SK-N-SH (cell line): Measurements from ENCODE around the gene MYO9B. TPM values are rescaled to one million over a fixed set of nuclear protein-coding genes. Genes with fewer than 3 reads are reported as not detected.

Source experiments
- CTCF ChIA-PET: fragments of 300-600, 350-600 bp; formaldehyde crosslinking; extraction: SDS; loops from one replicate; lab custom pipeline; 2021; lab: Yijun Ruan, JAX
- POLR2A ChIA-PET: fragments of 350-600 bp; sonication (Branson Sonifier 250); formaldehyde crosslinking; extraction: SDS; loops from one replicate; lab custom pipeline; 2020; ENCODE audit warnings: antibody characterized with exemption, inconsistent platforms; lab: Yijun Ruan, JAX
- DNase-seq: peaks from one replicate; pipeline ENCODE4 v3.0.0; 2012
- H2AFZ ChIP-seq: fragments of 200-600 bp; sonication (generic); 2 replicates; pipeline ENCODE4 v1.8.1; 2016; ENCODE audit warnings: antibody characterized with exemption, mild to moderate bottlenecking, low read depth
- H3F3A ChIP-seq: fragments of 200-600 bp; sonication (generic); replicated peaks from 2 replicates; pipeline ENCODE3; 2016; ENCODE audit warnings: antibody characterized with exemption, mild to moderate bottlenecking; ENCODE audit not compliant: insufficient read depth
- H3K27ac ChIP-seq, 2 experiments: fragments of 200-500 bp in 1 of 2; fragments of 200-600 bp in 1 of 2; sonication (Bioruptor generic) in 1 of 2; sonication (generic), shearing (Covaris generic) in 1 of 2; 2 replicates each; pipeline versions ENCODE4 v1.5.1 to v1.6.1; 2014 to 2016; ENCODE audit warnings: low read depth in 2 of 2, inconsistent platforms in 1 of 2, low read length in 1 of 2, mild to moderate bottlenecking in 1 of 2, mixed read lengths in 1 of 2
- H3K27me3 ChIP-seq: fragments of 200-600 bp; sonication (generic), shearing (Covaris generic); 2 replicates; pipeline ENCODE4 v1.6.1; 2016; ENCODE audit warnings: mixed run types; ENCODE audit not compliant: insufficient read depth
- H3K36me3 ChIP-seq, 2 experiments: fragments of 200-500 bp in 1 of 2; fragments of 200-600 bp in 1 of 2; sonication (Bioruptor generic) in 1 of 2; sonication (generic) in 1 of 2; replicated peaks in 1 of 2; 2 replicates each; pipeline versions ENCODE3 to v1.5.1; 2014 to 2016; ENCODE audit warnings: low read length in 1 of 2, mild to moderate bottlenecking in 1 of 2; ENCODE audit not compliant: insufficient read depth in 2 of 2, control insufficient read depth in 1 of 2
- H3K4me1 ChIP-seq, 2 experiments: fragments of 200-500 bp in 1 of 2; fragments of 200-600 bp in 1 of 2; sonication (Bioruptor generic) in 1 of 2; sonication (generic), shearing (Covaris generic) in 1 of 2; 2 replicates each; pipeline versions ENCODE4 v1.5.1 to v1.6.1; 2014 to 2016; ENCODE audit warnings: low read depth in 1 of 2, low read length in 1 of 2, mixed run types in 1 of 2; ENCODE audit not compliant: insufficient read depth in 2 of 2, control insufficient read depth in 1 of 2
- H3K4me2 ChIP-seq: fragments of 200-600 bp; sonication (generic), shearing (Covaris generic); 2 replicates; pipeline ENCODE4 v1.6.1; 2017; ENCODE audit warnings: mixed run types
- H3K4me3 ChIP-seq, 2 experiments: fragments of 200-500 bp in 1 of 2; fragments of 200-600 bp in 1 of 2; sonication (Bioruptor generic) in 1 of 2; sonication (generic), shearing (Covaris generic) in 1 of 2; 2 replicates each; pipeline versions ENCODE4 v1.5.1 to v1.8.1; 2014 to 2016; ENCODE audit warnings: low read depth in 2 of 2, inconsistent platforms in 1 of 2, low read length in 1 of 2, mild to moderate bottlenecking in 1 of 2, mixed read lengths in 1 of 2, moderate library complexity in 1 of 2
- H3K79me2 ChIP-seq: fragments of 200-600 bp; sonication (generic); 2 replicates; pipeline ENCODE4 v1.8.1; 2017; ENCODE audit warnings: mild to moderate bottlenecking; ENCODE audit not compliant: insufficient read depth
- H3K9ac ChIP-seq: fragments of 200-600 bp; sonication (generic); 2 replicates; pipeline ENCODE4 v1.6.1; 2017; ENCODE audit warnings: mixed run types
- H3K9me2 ChIP-seq: fragments of 200-600 bp; sonication (generic); 2 replicates; pipeline ENCODE4 v1.6.1; 2017; ENCODE audit warnings: mixed run types
- H3K9me3 ChIP-seq: fragments of 200-600 bp; sonication (generic); 2 replicates; pipeline ENCODE4 v1.6.1; 2017; ENCODE audit warnings: mixed run types, mild to moderate bottlenecking, moderate library complexity
- H4K20me1 ChIP-seq: fragments of 200-600 bp; sonication (generic); 2 replicates; pipeline ENCODE4 v1.6.1; 2017; ENCODE audit warnings: mild to moderate bottlenecking, mixed run types; ENCODE audit not compliant: insufficient read depth
- EP300 ChIP-seq, 2 experiments: IDR thresholded peaks; 2 replicates each; pipeline versions ENCODE4 v1.4.0 to v1.6.1; 2012; ENCODE audit warnings: borderline replicate concordance in 1 of 2, low read depth in 1 of 2, low read length in 1 of 2
- FOXJ3 ChIP-seq: sonication (generic); formaldehyde crosslinking; IDR thresholded peaks from 2 replicates; pipeline ENCODE4 v1.5.1; 2020; ENCODE audit warnings: mild to moderate bottlenecking, missing genetic modification reagents
- FOXM1 ChIP-seq: IDR thresholded peaks from 2 replicates; pipeline ENCODE4 v1.4.0; 2012; ENCODE audit warnings: low read depth, mild to moderate bottlenecking
- JUND ChIP-seq: IDR thresholded peaks from 2 replicates; pipeline ENCODE4 v1.4.0; 2012
- MEF2A ChIP-seq: IDR thresholded peaks from 2 replicates; pipeline ENCODE4 v1.4.0; 2012; ENCODE audit warnings: low read depth, borderline replicate concordance
- MXI1 ChIP-seq: IDR thresholded peaks from 2 replicates; pipeline ENCODE4 v1.6.1; 2012; ENCODE audit warnings: mild to moderate bottlenecking, low read depth, low read length, improper control_type of control experiment
- NFIC ChIP-seq: IDR thresholded peaks from 2 replicates; pipeline ENCODE4 v1.4.0; 2012; ENCODE audit warnings: borderline replicate concordance
- NRF1 ChIP-seq: IDR thresholded peaks from 2 replicates; pipeline ENCODE4 v1.6.1; 2012; ENCODE audit warnings: low read depth, mild to moderate bottlenecking, low read length
- SMC3 ChIP-seq: IDR thresholded peaks from 2 replicates; pipeline ENCODE4 v1.6.1; 2012; ENCODE audit warnings: low read depth, low read length, improper control_type of control experiment
- TEAD4 ChIP-seq: IDR thresholded peaks from 2 replicates; pipeline ENCODE4 v1.4.0; 2012; ENCODE audit warnings: mild to moderate bottlenecking, borderline replicate concordance; ENCODE audit not compliant: insufficient read depth
- WGBS: methylation state at CpG from one replicate; pipeline ENCODE4 v1.1.6; 2017; ENCODE audit warnings: low lambda C conversion rate; 5-methylcytosine and 5-hydroxymethylcytosine counted together
- polyA plus RNA-seq, 3 experiments: library from polyadenylated mRNA; depleted of rRNA; stranded (reverse); fragments of >200 nt; gene quantifications; 2 replicates each; pipeline ENCODE4 v1.2.3, GENCODE V29; 2012
- TF ChIP-seq, protein P1 (sequence below): IDR thresholded peaks from 2 replicates; pipeline ENCODE4; 2012
- TF ChIP-seq, protein P2 (sequence below): IDR thresholded peaks from 2 replicates; pipeline ENCODE4 v1.6.1; 2012; ENCODE audit warnings: mild to moderate bottlenecking, low read depth, low read length, moderate library complexity
- TF ChIP-seq, protein P3 (sequence below): IDR thresholded peaks from 2 replicates; pipeline ENCODE4 v1.4.0; 2012; ENCODE audit warnings: low read depth, borderline replicate concordance

MYO9B gene
- polyA plus RNA-seq, 1 of the 3 experiments (the other 2 are of a cell fraction) = 37.6 TPM

DNA sequence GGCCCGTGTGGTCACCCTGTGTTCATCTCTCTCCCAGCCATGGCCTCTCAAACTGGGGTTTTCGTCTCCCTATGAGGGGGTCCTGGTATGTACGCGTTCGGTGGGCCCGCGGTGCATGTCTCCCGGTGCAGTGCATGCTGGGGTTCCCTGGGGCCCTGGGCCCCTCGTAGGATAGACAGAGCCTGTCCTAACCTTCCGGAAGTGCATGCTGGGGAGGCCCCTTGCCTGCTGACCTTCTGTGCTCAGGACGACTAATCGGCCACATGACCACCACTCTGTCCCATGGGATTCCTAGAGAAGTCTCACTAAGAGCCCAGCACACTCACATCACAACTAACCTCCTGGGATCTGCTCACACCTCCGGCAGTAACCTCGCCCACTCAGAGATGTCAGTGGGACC lies 134.7 kb downstream of the MYO9B start:
- peaks cover 13% of the 10 kb centered on the region for H3F3A ChIP-seq
- CTCF ChIA-PET = no interaction called here
- WGBS = 100% methylated on average over 9 of the region's 14 CpGs
- H3K9me3 ChIP-seq = no peaks in the 10 kb centered on the region
- H3K9me2 ChIP-seq = no peaks in the 10 kb centered on the region
- POLR2A ChIA-PET = no interaction called here
- no peaks in the 10 kb centered on the region for H4K20me1 ChIP-seq
- H3K27ac ChIP-seq = no peak overlapping the region
- no peak overlapping the region for H3K9ac ChIP-seq
- no peak overlapping the region for H3K4me2 ChIP-seq
- H3K79me2 ChIP-seq = no peaks in the 10 kb centered on the region
- DNase-seq = no peak
- TF ChIP-seq EP300 (IDR thresholded peaks at IDR 0.05; ENCODE audit: borderline replicate concordance in 1 of 2, low read depth in 1 of 2, low read length in 1 of 2) = no peak
- TF ChIP-seq, protein P1, sequence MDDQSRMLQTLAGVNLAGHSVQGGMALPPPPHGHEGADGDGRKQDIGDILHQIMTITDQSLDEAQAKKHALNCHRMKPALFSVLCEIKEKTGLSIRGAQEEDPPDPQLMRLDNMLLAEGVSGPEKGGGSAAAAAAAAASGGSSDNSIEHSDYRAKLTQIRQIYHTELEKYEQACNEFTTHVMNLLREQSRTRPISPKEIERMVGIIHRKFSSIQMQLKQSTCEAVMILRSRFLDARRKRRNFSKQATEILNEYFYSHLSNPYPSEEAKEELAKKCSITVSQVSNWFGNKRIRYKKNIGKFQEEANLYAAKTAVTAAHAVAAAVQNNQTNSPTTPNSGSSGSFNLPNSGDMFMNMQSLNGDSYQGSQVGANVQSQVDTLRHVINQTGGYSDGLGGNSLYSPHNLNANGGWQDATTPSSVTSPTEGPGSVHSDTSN = no peak
- TF ChIP-seq, protein P2, sequence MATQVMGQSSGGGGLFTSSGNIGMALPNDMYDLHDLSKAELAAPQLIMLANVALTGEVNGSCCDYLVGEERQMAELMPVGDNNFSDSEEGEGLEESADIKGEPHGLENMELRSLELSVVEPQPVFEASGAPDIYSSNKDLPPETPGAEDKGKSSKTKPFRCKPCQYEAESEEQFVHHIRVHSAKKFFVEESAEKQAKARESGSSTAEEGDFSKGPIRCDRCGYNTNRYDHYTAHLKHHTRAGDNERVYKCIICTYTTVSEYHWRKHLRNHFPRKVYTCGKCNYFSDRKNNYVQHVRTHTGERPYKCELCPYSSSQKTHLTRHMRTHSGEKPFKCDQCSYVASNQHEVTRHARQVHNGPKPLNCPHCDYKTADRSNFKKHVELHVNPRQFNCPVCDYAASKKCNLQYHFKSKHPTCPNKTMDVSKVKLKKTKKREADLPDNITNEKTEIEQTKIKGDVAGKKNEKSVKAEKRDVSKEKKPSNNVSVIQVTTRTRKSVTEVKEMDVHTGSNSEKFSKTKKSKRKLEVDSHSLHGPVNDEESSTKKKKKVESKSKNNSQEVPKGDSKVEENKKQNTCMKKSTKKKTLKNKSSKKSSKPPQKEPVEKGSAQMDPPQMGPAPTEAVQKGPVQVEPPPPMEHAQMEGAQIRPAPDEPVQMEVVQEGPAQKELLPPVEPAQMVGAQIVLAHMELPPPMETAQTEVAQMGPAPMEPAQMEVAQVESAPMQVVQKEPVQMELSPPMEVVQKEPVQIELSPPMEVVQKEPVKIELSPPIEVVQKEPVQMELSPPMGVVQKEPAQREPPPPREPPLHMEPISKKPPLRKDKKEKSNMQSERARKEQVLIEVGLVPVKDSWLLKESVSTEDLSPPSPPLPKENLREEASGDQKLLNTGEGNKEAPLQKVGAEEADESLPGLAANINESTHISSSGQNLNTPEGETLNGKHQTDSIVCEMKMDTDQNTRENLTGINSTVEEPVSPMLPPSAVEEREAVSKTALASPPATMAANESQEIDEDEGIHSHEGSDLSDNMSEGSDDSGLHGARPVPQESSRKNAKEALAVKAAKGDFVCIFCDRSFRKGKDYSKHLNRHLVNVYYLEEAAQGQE = no peak
- TF ChIP-seq FOXM1 = no peak
- no peak for TF ChIP-seq NRF1
- no peak for TF ChIP-seq JUND
- no peak for TF ChIP-seq MEF2A
- TF ChIP-seq TEAD4 = no peak
- no peak for TF ChIP-seq FOXJ3 (CRISPR knock-in tag)
- TF ChIP-seq SMC3 = no peak
- TF ChIP-seq, protein P3, sequence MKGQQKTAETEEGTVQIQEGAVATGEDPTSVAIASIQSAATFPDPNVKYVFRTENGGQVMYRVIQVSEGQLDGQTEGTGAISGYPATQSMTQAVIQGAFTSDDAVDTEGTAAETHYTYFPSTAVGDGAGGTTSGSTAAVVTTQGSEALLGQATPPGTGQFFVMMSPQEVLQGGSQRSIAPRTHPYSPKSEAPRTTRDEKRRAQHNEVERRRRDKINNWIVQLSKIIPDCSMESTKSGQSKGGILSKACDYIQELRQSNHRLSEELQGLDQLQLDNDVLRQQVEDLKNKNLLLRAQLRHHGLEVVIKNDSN = no peak
- TF ChIP-seq NFIC = no peak
- TF ChIP-seq MXI1 = no peak
- peaks cover 5 to 7% of the 10 kb centered on the region in 2 experiments; a peak in 3 of 4 replicates for H3K4me1 ChIP-seq
- H3K27me3 ChIP-seq = no peaks in the 10 kb centered on the region
- no peak overlapping the region for H2AFZ ChIP-seq
- H3K36me3 ChIP-seq = peaks cover 13 to 37% of the 10 kb centered on the region in 2 experiments
- H3K4me3 ChIP-seq = no peak overlapping the region
